Measurements from ENCODE around the gene GPD1L. TPM values are rescaled to one million over a fixed set of nuclear protein-coding genes. Genes with fewer than 3 reads are reported as not detected.
A peak's percentile ranks its signal among the peaks of the same experiment; 100 is the strongest.
"Not testable (repeated sequence)": the region's sequence is repeated elsewhere in the genome, so short reads cannot be mapped to it uniquely, and the experiment has no call there.

Gene GPD1L
- total RNA-seq, 3 donors from 2014 or later = 13.3 to 13.8 (median 13.8) TPM

DNA sequence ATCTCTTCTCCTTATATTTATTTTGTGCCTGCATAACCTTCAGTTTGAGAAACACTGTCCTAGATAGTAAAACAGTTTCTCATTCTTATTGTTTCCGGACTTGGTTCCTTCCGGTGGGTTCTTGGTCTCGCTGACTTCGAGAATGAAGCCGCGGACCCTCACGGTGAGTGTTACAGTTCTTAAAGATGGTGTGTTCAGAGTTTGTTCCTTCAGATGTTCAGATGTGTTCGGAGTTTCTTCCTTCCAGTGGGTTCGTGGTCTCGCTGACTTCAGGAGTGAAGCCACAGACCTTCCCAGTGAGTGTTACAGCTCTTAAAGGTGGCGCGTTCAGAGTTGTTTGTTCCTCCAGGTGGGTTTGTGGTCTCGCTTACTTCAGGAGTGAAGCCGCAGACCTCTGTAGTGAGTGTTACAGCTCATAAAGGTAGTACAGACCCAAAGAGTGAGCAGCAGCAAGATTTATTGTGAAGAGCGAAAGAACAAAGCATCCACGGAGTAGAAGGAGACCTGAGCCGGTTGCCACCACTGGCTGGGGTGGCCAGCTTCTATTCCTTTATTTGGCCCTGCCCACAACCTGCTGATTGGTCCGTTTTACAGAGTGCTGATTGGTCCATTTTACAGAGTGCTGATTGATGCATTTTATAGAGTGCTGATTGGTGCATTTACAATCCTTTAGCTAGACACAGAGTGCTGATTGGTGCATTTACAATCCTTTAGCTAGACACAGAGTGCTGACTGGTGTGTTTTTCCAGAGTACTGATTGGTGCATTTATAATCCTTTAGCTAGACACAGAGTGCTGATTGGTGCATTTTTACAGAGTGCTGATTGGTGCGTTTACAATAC lies 8.3 kb downstream of the GPD1L start:
- ATAC-seq (peak; percentile 64 to 80), DNase-seq (peak; percentile 51)
- H3K27me3 Mint-ChIP-seq (ENCODE audit: low read depth); H3K9me3 Mint-ChIP-seq; H3K36me3 Mint-ChIP-seq (ENCODE audit: insufficient read depth): not testable (repeated sequence)
- Mint-ChIP-seq H3K4me3 (peak overlapping the region; percentile 81), H3K4me1 (ENCODE audit: low read depth) (peaks cover 59% of the 10 kb centered on the region)

DNA sequence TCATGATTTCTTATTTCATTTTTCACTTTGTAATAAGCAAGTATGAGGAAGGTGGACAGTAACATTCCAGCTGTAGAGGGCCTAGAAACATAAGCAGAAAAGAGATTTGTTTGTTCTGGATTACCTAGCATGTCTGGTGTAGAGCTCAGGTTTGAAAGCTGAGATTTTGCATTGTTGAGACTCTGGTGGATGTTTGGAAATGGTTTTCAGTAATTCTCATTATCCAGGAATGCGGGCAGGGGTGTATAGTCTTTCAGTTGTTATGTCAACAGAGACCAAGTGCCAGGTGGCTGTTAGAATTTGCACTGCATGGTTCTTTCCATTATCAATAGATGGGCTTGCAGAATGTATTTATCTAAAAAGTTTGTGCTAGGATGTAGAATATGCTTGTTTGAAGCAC lies 10.9 kb downstream of the GPD1L start:
- Mint-ChIP-seq H3K36me3 (ENCODE audit: insufficient read depth) (no peaks in the 10 kb centered on the region), H3K4me3 (no peak overlapping the region)
- no peak for ATAC-seq

DNA sequence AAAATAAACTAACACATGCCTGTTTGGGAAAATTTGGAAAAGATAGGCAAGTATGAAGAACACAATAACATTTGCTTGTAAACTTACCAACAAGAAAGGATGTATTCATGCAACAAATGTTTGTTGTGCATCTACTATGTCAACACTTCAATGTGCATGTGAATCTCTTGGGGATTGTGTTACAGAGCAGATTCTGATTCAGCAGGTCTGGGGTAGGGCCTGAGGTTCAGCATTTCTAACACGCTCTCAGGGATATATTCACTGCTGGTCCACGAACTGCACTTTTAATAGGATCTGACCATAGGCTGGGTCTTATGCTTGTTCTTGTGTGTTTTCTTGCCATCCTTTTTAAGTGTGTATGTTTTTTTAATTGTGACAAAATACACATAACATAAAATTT lies 11.8 kb downstream of the GPD1L start:
- ATAC-seq (no peak), DNase-seq (no peak)
- Mint-ChIP-seq H3K9me3 (no peaks in the 10 kb centered on the region), H3K4me1 (ENCODE audit: low read depth) (peaks cover 49% of the 10 kb centered on the region), H3K36me3 (ENCODE audit: insufficient read depth) (no peaks in the 10 kb centered on the region), H3K4me3 (no peak overlapping the region), H3K27me3 (ENCODE audit: low read depth) (no peaks in the 10 kb centered on the region)

More for the DNA sequence above, 10.9 kb downstream of the GPD1L start:
- Mint-ChIP-seq H3K9me3 (no peaks in the 10 kb centered on the region), H3K27me3 (ENCODE audit: low read depth) (no peaks in the 10 kb centered on the region), H3K4me1 (ENCODE audit: low read depth) (peaks cover 54% of the 10 kb centered on the region)
- no peak for DNase-seq

DNA sequence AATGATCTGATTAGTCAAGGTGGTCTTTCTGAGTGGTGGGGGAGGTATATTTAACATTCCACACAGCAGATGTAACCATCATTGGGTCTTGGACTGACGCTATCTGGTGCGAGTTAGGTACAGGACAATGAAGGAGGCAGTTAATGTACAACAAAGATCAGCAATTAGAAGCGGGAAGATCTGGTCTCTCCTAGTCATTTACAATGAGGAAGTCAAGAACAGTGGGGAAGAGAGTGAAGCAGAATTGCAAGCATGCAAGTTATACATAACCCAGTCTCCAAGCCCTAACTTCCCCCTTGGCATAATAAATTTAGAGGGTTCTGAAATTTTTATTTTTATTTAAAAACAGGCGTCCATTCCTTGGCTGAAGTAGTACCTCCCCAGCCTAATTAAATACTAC lies 14.1 kb downstream of the GPD1L start:
- Mint-ChIP-seq H3K4me3 (no peak overlapping the region), H3K4me1 (ENCODE audit: low read depth) (peaks cover 29% of the 10 kb centered on the region), H3K27me3 (ENCODE audit: low read depth) (no peaks in the 10 kb centered on the region), H3K9me3 (no peaks in the 10 kb centered on the region), H3K36me3 (ENCODE audit: insufficient read depth) (no peaks in the 10 kb centered on the region)
- ATAC-seq (no peak), DNase-seq (no peak)

DNA sequence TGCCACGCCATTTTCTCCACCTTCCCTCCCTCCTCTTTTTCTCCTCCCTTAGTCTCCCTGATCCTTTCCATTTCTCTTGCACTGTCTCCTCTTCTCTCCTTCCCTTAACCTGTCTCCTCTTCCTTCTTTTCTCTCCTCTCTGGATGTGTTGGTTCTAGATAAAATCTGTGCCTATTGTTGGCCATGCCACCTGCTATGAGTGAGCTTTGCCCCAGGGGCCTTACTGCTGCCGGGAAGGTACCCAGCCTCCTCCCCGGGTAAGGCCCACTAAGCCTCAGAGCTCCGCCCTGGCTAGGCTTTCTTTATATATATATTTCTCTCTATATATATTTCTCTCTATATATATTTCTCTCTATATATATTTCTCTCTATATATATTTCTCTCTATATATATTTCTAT lies 14.7 kb downstream of the GPD1L start:
- no peak overlapping the region for H3K4me3 Mint-ChIP-seq
- no peaks in the 10 kb centered on the region for H3K36me3 Mint-ChIP-seq (ENCODE audit: insufficient read depth)
- peaks cover 28% of the 10 kb centered on the region for H3K4me1 Mint-ChIP-seq (ENCODE audit: low read depth)
- ATAC-seq (no peak), DNase-seq (no peak)
- H3K9me3 Mint-ChIP-seq = no peaks in the 10 kb centered on the region
- H3K27me3 Mint-ChIP-seq (ENCODE audit: low read depth) = no peaks in the 10 kb centered on the region

DNA sequence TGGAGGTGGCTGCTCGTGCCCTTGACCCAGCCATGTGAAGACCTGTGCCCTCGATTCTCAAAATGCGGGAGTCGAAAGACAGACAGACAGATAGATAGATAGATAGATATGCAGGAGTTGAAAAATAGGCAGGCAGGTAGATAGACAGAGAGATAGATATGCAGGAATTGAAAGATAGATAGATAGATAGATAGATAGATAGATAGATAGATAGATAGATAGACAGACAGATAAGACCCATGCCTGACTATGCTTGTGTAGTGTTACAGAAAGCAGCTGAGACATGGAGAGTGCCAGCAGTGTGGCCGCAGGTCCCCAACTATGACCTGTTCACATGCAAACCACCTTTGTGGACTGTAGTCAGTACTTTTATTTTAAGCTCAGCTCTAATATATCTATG lies 17.2 kb downstream of the GPD1L start:
- DNase-seq (no peak), ATAC-seq (no peak)
- H3K27me3 Mint-ChIP-seq (ENCODE audit: low read depth) = no peaks in the 10 kb centered on the region
- H3K9me3 Mint-ChIP-seq = no peaks in the 10 kb centered on the region
- no peak overlapping the region for H3K4me3 Mint-ChIP-seq
- no peaks in the 10 kb centered on the region for H3K36me3 Mint-ChIP-seq (ENCODE audit: insufficient read depth)
- peaks cover 21% of the 10 kb centered on the region for H3K4me1 Mint-ChIP-seq (ENCODE audit: low read depth)

DNA sequence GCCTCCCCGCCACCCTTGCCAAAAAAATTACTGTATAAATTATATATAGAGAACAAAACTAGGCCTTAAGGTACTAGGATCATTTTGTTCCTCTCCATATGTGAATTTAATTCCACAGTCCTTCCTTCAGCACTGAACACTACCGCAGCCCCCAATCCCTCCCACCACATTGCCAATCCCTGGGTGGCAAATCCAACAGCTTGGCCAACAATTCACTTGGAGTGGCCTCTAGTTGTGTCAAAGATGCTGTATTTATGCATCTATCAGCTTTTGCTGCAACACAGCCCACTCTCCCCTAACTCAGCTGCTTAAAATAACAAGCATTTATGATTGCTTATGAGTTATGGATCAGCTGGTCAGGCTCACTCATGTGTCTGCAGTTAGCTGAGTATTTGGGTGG lies 18.6 kb downstream of the GPD1L start:
- Mint-ChIP-seq H3K4me3 (no peak overlapping the region), H3K9me3 (no peaks in the 10 kb centered on the region), H3K36me3 (ENCODE audit: insufficient read depth) (peaks cover 5% of the 10 kb centered on the region), H3K4me1 (ENCODE audit: low read depth) (peaks cover 9% of the 10 kb centered on the region), H3K27me3 (ENCODE audit: low read depth) (no peaks in the 10 kb centered on the region)
- DNase-seq (no peak), ATAC-seq (no peak)

DNA sequence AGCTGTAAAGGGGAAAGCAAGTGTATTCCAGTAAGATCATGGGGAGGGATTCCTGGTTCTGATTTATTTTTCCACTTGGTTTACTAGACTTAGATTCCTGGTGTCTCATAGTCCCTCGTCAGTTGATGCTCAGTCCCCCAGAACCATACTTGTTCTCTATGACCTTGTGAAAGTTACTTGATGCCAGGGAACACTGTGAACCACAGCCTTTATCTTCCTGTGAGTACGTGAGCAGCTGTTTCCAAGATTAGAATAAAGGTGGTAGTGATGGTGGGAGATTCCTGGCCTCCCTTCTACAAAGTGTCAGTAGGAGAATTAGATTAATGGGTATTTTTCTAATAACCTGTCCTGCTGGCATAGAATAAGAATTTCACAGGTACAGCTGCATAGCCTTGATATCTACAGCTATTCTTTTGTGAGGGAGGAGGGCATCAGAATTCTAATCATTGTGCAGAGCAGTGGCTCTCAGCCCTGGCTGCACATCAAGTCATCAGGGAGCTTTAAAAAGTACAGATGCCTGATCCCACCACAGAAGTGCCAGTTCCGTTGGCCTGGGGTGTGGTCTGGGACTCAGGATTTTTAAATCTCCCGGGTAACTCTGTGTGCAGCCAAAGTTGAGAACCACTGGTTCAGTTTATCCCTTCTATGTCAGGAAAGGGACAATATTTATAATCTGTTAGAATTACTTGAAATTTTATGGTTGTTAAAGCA lies 20.0 kb downstream of the GPD1L start:
- ATAC-seq (no peak), DNase-seq (no peak)
- Mint-ChIP-seq H3K36me3 (ENCODE audit: insufficient read depth) (peaks cover 16% of the 10 kb centered on the region), H3K9me3 (no peaks in the 10 kb centered on the region), H3K27me3 (ENCODE audit: low read depth) (no peaks in the 10 kb centered on the region), H3K4me1 (ENCODE audit: low read depth) (peaks cover 4% of the 10 kb centered on the region), H3K4me3 (no peak overlapping the region)

DNA sequence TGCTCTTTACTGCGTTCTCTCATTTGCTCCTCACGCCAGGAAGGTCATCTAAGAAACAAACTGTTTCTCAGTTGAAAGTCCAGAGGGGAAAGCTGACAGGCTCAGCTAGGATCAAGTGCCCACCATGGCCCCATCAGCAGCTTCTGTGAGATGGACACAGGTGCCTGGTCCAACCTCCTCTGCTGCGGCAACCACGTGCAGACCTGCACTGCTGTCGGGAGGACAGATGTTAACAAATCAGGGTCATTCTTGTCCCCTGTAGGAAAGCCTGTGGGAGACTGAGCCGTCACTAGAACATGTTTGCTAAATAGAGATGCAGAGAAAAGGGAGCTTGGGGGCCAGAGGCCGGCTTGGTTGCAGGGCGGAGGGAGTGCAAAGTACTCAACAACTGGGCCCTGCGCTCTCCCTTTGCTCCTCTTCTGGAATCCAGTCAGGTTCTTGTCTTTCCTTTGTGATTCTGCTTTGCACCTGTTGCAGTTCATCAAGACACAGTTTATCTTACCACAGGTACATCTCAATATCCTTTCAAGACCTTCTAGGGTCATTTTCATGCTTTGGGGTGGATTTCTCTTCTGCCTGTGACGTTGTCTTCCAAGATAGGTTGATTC lies 20.9 kb downstream of the GPD1L start:
- H3K27me3 Mint-ChIP-seq (ENCODE audit: low read depth) = no peaks in the 10 kb centered on the region
- DNase-seq = no peak
- H3K4me1 Mint-ChIP-seq (ENCODE audit: low read depth) = peaks cover 4% of the 10 kb centered on the region
- no peaks in the 10 kb centered on the region for H3K9me3 Mint-ChIP-seq
- H3K36me3 Mint-ChIP-seq (ENCODE audit: insufficient read depth) = peaks cover 20% of the 10 kb centered on the region
- no peak overlapping the region for H3K4me3 Mint-ChIP-seq
- ATAC-seq = no peak

DNA sequence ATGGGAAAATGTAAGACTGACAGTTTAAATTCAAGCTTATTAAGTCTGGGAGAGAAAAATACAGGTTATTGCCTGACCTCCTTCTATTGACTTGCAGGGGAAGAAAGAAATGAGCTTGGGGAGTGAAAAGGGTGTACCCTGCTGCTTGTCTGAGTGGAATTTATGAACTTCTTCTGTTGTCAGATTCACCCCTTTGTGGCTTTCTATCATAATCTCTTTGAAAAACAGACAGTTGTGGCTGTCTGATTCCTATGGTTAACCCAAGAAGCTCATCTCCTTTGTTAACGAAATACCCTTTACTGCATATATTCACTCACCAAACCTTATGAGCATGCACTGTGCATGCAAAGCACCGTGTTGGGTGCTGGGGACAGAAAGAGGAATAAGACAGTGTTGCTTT lies 22.5 kb downstream of the GPD1L start:
- no peak overlapping the region for H3K4me3 Mint-ChIP-seq

DNA sequence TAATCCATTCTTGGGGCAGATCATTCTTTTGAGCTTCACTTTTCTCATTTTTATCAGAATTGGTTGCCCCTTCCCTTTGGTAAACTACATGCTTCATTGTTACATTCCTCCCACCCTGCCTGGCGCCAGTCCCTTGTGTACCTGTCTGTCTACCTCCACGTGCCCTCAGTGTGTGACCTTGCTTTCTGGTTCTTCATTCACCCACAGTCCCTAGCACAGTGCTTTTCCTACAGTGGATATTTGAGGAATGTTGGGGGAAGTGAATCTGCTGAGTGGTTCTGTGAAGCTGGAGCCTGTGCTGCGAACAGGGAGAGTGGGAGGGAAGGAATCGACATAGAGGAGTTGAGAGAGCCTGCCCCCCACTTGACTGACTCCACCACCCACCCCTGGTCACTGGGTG lies 23.4 kb downstream of the GPD1L start:
- H3K4me1 Mint-ChIP-seq (ENCODE audit: low read depth) = peaks cover 4% of the 10 kb centered on the region
- DNase-seq (no peak), ATAC-seq (no peak)
- peaks cover 25% of the 10 kb centered on the region for H3K36me3 Mint-ChIP-seq (ENCODE audit: insufficient read depth)
- H3K9me3 Mint-ChIP-seq = no peaks in the 10 kb centered on the region
- H3K27me3 Mint-ChIP-seq (ENCODE audit: low read depth) = no peaks in the 10 kb centered on the region
- H3K4me3 Mint-ChIP-seq = no peak overlapping the region

More for the DNA sequence above, 22.5 kb downstream of the GPD1L start:
- peaks cover 4% of the 10 kb centered on the region for H3K4me1 Mint-ChIP-seq (ENCODE audit: low read depth)
- no peaks in the 10 kb centered on the region for H3K9me3 Mint-ChIP-seq
- ATAC-seq (no peak), DNase-seq (no peak)
- H3K27me3 Mint-ChIP-seq (ENCODE audit: low read depth) = no peaks in the 10 kb centered on the region
- peaks cover 23% of the 10 kb centered on the region for H3K36me3 Mint-ChIP-seq (ENCODE audit: insufficient read depth)

DNA sequence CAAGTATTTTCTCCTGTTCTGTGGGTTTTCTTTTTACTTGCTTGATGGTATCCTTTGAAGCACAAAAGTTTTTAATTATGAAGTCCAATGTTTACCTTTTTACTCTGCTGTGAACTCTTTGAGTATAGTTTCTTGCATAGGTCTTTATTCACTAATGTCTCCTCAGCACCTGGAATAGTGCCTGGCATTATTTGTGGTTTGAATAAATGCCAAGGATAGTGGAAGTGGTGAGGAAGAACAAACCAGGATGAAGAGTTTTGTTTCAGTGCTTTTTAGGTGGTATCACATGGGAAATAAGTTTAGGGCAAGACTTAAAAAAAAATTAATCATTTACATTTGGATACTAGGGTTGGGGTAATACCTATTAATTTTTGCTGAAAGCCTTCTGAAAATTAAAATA lies 25.7 kb downstream of the GPD1L start:
- Mint-ChIP-seq H3K9me3 (no peaks in the 10 kb centered on the region), H3K4me1 (ENCODE audit: low read depth) (peaks cover 2% of the 10 kb centered on the region), H3K4me3 (no peak overlapping the region), H3K36me3 (ENCODE audit: insufficient read depth) (peaks cover 33% of the 10 kb centered on the region), H3K27me3 (ENCODE audit: low read depth) (no peaks in the 10 kb centered on the region)
- ATAC-seq (no peak), DNase-seq (no peak)

DNA sequence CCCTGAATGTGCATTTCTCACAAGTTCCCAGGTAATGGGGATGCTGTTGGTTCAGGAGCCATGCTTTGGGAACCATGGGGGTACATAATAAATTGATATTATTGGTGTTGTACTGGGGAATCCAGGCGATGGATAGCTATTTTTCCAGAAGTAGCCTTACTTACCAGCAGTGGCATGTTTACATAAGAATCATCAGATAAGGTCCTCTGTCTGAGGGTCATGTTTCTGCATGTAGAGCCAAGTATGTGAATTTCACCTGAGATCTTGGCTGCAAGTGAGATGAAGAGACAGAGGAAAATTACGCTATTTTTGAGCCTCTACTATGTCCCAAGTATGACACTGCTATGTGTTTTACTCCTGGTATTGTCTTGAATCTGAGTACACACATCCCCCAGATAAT lies 26.3 kb downstream of the GPD1L start:
- peaks cover 33% of the 10 kb centered on the region for H3K36me3 Mint-ChIP-seq (ENCODE audit: insufficient read depth)
- DNase-seq = no peak
- H3K4me3 Mint-ChIP-seq = no peak overlapping the region
- no peaks in the 10 kb centered on the region for H3K9me3 Mint-ChIP-seq
- H3K4me1 Mint-ChIP-seq (ENCODE audit: low read depth) = peaks cover 7% of the 10 kb centered on the region
- no peak for ATAC-seq
- no peaks in the 10 kb centered on the region for H3K27me3 Mint-ChIP-seq (ENCODE audit: low read depth)

DNA sequence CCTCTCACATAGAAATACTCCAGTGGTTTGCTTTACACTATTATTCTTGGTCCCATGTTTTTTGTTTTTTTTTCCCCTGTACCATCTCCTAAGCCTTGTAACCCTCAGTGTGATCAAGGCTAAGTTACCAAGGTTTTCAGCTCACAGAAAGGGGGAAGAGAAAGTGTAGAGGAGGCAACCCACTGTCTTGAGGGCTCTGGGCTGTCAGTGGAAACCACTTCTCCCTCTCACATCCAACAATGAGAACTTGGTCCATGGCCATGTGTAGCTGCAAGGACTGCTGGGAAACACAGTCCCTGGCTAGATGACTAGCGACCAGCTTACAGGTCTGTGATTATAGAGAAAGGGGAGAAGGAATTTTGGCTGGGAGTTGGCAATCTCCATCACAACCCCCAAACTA lies 30.3 kb downstream of the GPD1L start:
- H3K36me3 Mint-ChIP-seq (ENCODE audit: insufficient read depth) = peaks cover 17% of the 10 kb centered on the region
- DNase-seq (no peak), ATAC-seq (no peak)
- peaks cover 18% of the 10 kb centered on the region for H3K4me1 Mint-ChIP-seq (ENCODE audit: low read depth)
- H3K9me3 Mint-ChIP-seq = no peaks in the 10 kb centered on the region
- no peak overlapping the region for H3K4me3 Mint-ChIP-seq
- H3K27me3 Mint-ChIP-seq (ENCODE audit: low read depth) = no peaks in the 10 kb centered on the region

DNA sequence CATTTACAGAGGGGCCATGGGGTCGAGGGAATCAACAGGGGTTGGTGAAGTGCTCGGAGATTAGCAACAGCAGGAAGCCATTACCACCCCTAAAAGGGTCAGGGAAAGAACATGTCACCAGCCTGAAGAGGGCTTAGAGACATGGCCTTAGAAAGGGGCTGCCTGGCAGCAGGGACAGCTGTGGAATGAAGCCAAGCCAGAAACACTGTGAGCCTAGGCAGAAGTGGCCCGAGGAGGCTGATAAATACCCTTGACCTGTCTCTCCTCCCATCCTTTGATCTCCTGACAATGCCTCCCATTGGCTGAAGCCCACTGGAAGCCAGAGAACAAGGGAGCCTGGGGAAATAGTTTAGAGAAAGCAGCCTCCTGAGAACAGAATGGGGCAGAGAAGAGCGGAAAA lies 31.4 kb downstream of the GPD1L start:
- ATAC-seq (no peak), DNase-seq (no peak)
- no peaks in the 10 kb centered on the region for H3K9me3 Mint-ChIP-seq
- no peak overlapping the region for H3K4me3 Mint-ChIP-seq
- peaks cover 18% of the 10 kb centered on the region for H3K4me1 Mint-ChIP-seq (ENCODE audit: low read depth)
- no peaks in the 10 kb centered on the region for H3K27me3 Mint-ChIP-seq (ENCODE audit: low read depth)
- H3K36me3 Mint-ChIP-seq (ENCODE audit: insufficient read depth) = peaks cover 16% of the 10 kb centered on the region

Measured in activated T-cell treated with anti-CD3 and anti-CD28 coated beads, Interleukin-2, amount 50 U/mL, for 4 hours (primary cell).